ENCODE data around the gene ZNF416.

GRCh38 chr19:57527136-57527881 is 51.4 kb downstream of the ZNF416 start, which contains the start of gene ZNF549:
- TF ChIP-seq GATA2 (IDR thresholded peaks at IDR 0.05; ENCODE audit: low read depth, low read length), result no peak
- no peak for TF ChIP-seq GATA3 (IDR thresholded peaks at IDR 0.05; ENCODE audit: low read depth, low read length)
